ENCODE measurements around the gene DCX.

DNA sequence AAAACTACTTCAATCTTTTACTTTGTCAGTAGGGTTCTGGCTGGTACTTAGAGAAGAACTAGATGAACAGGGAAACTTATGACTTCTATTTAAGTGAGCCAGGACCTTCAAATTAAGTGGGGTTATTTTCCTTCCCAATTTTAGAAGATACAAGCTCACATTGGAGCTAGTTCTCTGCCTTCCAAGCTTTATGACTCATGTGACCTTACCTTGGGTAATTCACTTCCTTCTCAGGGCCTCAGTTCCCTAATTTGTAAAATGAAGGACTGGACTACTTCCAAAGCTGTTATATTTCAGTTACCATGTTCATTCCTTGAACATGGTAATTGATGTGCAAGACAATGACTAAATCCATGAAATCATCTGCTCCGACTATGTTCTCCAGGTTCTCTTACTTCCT, 32.0 kb upstream of the DCX start:
- TF ChIP-seq, protein P1, sequence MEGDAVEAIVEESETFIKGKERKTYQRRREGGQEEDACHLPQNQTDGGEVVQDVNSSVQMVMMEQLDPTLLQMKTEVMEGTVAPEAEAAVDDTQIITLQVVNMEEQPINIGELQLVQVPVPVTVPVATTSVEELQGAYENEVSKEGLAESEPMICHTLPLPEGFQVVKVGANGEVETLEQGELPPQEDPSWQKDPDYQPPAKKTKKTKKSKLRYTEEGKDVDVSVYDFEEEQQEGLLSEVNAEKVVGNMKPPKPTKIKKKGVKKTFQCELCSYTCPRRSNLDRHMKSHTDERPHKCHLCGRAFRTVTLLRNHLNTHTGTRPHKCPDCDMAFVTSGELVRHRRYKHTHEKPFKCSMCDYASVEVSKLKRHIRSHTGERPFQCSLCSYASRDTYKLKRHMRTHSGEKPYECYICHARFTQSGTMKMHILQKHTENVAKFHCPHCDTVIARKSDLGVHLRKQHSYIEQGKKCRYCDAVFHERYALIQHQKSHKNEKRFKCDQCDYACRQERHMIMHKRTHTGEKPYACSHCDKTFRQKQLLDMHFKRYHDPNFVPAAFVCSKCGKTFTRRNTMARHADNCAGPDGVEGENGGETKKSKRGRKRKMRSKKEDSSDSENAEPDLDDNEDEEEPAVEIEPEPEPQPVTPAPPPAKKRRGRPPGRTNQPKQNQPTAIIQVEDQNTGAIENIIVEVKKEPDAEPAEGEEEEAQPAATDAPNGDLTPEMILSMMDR (IDR thresholded peaks at IDR 0.05; ENCODE audit: borderline replicate concordance, extremely low read depth, low read length, poor library complexity, severe bottlenecking) = no peak
- TF ChIP-seq EZH2 (IDR thresholded peaks at IDR 0.05; ENCODE audit: borderline replicate concordance, low read depth, low read length, severe bottlenecking) = no peak
